M059J (cell line): ENCODE measurements around the gene ACR. TPM values are rescaled to one million over a fixed set of nuclear protein-coding genes. Genes with fewer than 3 reads are reported as not detected.
A peak's percentile ranks its signal among the peaks of the same experiment; 100 is the strongest.
"Not testable (repeated sequence)": the region's sequence is repeated elsewhere in the genome, so short reads cannot be mapped to it uniquely, and the experiment has no call there.

Experiments used
- DNase-seq: peaks from one replicate; pipeline ENCODE4 v3.0.0-alpha.2; 2012; ENCODE audit warnings: low read depth
- total RNA-seq: library from RNA; depleted of rRNA; stranded (reverse); fragments of >200 nt; shearing (Covaris generic); gene quantifications from 2 replicates; pipeline ENCODE4 v1.2.3, GENCODE V29; 2014; rRNA removed

ACR gene
- total RNA-seq, 1 experiment from 2014 or later: not detected

- not testable (repeated sequence) for DNase-seq
These were observed 42.2 kb downstream of the ACR start for GRCh38 chr22:50780244-50780643.

- not testable (repeated sequence) for DNase-seq
These were observed 44.2 kb downstream of the ACR start for GRCh38 chr22:50782253-50782652.

- DNase-seq: peak; percentile 74
These were observed 45.3 kb downstream of the ACR start, which contains the start of gene RABL2B for GRCh38 chr22:50783033-50783879. Gene RABL2B, minus strand, starts transcription at chr22:50783636. Its CDS starts 1,342 bp downstream, at chr22:50782294.

- DNase-seq: not testable (repeated sequence)
These were observed 45.9 kb downstream of the ACR start for GRCh38 chr22:50783880-50784276.

DNA sequence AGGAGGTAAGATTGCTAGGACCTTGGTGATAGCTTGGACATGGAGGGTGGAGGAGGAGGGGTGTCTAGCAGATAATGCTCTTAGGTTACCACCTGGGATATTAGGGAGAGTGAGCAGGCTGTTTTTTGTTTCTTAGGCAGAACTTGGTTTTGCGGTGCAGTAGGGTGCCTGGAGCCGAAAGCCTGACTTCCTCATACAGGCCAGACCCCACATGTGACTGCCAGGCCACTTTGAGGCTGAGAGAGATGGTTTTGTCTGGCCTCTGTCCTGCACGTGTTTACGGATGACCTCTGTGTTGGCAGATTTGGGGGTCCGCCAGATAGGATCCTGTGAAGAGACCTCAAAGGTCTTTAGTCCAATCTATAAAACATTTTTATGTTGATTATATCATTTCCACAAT, 47.3 kb downstream of the ACR start:
- DNase-seq: not testable (repeated sequence)

GRCh38 chr22:50786936-50787335, 48.9 kb downstream of the ACR start:
- DNase-seq: not testable (repeated sequence)

Other genes starting within 250 kb of the ACR start
- gene LMF2, start 230.5 kb upstream of the ACR start, total RNA-seq: 31.2 and 59.8 TPM in 2 replicates
- 46.8 and 50.9 TPM in 2 replicates for gene NCAPH2, start 230.0 kb upstream of the ACR start, total RNA-seq
- gene SCO2, start 212.6 kb upstream of the ACR start, total RNA-seq: 1.6 TPM in 1 of 2 replicates, not detected in the other
- gene TYMP, start 208.2 kb upstream of the ACR start, total RNA-seq: 12.6 and 23.7 TPM in 2 replicates
- gene KLHDC7B, start 192.3 kb upstream of the ACR start, total RNA-seq: 0.02 and 0.37 TPM in 2 replicates
- not detected in 2 replicates for gene SYCE3, start 175.3 kb upstream of the ACR start, total RNA-seq
- gene CPT1B, start 159.8 kb upstream of the ACR start, total RNA-seq: 2.2 and 2.4 TPM in 2 replicates
- gene CHKB, start 155.4 kb upstream of the ACR start, total RNA-seq: 14.3 and 18.6 TPM in 2 replicates
- 0.10 and 0.74 TPM in 2 replicates for gene MAPK8IP2, start 137.4 kb upstream of the ACR start, total RNA-seq
- 6.2 and 10.9 TPM in 2 replicates for gene ARSA, start 110.1 kb upstream of the ACR start, total RNA-seq
- gene SHANK3, start 65.4 kb upstream of the ACR start, total RNA-seq: 0.30 and 0.71 TPM in 2 replicates
- 7.9 and 9.8 TPM in 2 replicates for gene RABL2B, start 45.4 kb downstream of the ACR start, total RNA-seq